ENCODE data around the gene WIZ.

Gene WIZ

GRCh38 chr19:15371786-15372380 is 77.9 kb downstream of the WIZ start:
- peaks cover 36% of the 10 kb centered on the region for H3K36me3 Mint-ChIP-seq (ENCODE audit: low read depth)
- H3K4me1 Mint-ChIP-seq, result peaks cover 4% of the 10 kb centered on the region
- H3K9me3 Mint-ChIP-seq, result no peaks in the 10 kb centered on the region
- no peak overlapping the region for H3K27ac Mint-ChIP-seq
- H3K4me3 Mint-ChIP-seq, result no peak overlapping the region
- H3K27me3 Mint-ChIP-seq (ENCODE audit: low read depth), result no peaks in the 10 kb centered on the region
- TF ChIP-seq CTCF (IDR thresholded peaks at IDR 0.05; ENCODE audit: unreplicated experiment in 3 of 3), result no peak

- no peak for TF ChIP-seq CTCF (IDR thresholded peaks at IDR 0.05; ENCODE audit: unreplicated experiment in 3 of 3)
- peaks cover 40% of the 10 kb centered on the region for H3K36me3 Mint-ChIP-seq (ENCODE audit: low read depth)
- H3K27me3 Mint-ChIP-seq (ENCODE audit: low read depth), result no peaks in the 10 kb centered on the region
- no peak overlapping the region for H3K4me3 Mint-ChIP-seq
- no peaks in the 10 kb centered on the region for H3K4me1 Mint-ChIP-seq
- H3K9me3 Mint-ChIP-seq, result no peaks in the 10 kb centered on the region
- H3K27ac Mint-ChIP-seq, result no peak overlapping the region
These were observed 78.6 kb downstream of the WIZ start for GRCh38 chr19:15371119-15371518.
